Smooth muscle cell of the brain vasculature (primary cell): ENCODE results near the gene TRABD2B.
"Not testable (repeated sequence)": the region's sequence is repeated elsewhere in the genome, so short reads cannot be mapped to it uniquely, and the experiment has no call there.

ENCODE experiments used
- DNase-seq: peaks from one replicate; pipeline ENCODE4 v3.0.0-alpha.2; 2012; ENCODE audit warnings: low read depth, low spot score

TRABD2B gene

GRCh38 chr1:47967864-47968555 is 29.2 kb downstream of the TRABD2B start:
- no peak for DNase-seq

DNA sequence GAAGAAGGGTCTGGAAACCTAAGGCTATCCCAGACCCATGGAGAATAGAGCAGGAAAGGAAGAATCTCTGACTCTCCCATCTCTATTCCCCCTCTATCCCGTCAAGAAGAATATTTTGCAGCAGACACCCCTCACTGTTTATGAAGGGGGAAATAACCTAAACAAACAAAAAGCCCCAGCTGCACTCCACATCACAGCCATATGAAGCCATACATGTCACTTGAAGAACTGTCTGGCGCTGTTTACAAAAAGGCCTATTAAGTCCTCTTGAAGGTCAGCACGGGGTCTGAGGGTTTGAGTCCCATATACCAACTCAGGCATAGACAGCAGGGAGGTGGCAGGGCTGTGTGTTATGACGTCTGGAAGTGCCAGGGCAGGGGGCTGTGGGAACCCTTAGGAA is 31.4 kb downstream of the TRABD2B start:
- DNase-seq = no peak

GRCh38 chr1:47964636-47965035 is 32.5 kb downstream of the TRABD2B start:
- no peak for DNase-seq

DNA sequence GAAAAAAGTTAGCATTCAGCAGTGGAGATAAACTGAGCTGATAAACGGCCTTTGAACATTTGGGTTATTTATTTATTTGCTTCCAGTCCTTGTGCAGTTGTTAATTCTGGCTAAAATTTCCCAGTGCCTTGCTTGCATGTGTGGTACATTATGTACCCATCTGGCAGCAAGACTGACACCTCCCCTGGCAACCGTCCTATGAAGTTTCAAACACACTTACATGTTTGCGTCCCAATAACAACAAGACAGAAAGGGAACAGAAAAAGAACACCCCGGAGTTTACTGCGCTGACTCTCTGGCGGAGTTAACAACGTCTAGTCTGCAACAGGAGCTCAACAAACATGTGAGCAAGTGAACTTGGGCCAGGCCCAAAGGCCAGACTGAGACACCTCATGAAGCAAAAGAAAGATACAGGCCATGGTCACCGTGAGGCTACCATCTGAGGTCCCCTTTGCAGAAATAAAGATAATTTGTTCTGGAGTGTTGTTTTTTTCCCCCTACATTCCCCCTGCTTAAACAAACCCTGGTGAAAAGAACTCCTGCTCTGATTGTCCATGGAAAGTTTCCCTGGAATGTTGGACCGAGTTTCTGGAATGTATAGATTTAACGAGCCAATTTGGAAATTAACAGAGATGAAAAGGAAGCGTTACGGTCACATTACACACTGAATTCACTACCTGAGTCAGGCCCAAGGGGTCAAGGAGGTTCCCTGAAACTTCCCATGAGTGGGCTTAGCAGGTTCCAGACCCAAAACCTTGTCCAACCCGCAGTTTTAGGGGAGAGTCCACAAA is 33.4 kb downstream of the TRABD2B start:
- no peak for DNase-seq

DNA sequence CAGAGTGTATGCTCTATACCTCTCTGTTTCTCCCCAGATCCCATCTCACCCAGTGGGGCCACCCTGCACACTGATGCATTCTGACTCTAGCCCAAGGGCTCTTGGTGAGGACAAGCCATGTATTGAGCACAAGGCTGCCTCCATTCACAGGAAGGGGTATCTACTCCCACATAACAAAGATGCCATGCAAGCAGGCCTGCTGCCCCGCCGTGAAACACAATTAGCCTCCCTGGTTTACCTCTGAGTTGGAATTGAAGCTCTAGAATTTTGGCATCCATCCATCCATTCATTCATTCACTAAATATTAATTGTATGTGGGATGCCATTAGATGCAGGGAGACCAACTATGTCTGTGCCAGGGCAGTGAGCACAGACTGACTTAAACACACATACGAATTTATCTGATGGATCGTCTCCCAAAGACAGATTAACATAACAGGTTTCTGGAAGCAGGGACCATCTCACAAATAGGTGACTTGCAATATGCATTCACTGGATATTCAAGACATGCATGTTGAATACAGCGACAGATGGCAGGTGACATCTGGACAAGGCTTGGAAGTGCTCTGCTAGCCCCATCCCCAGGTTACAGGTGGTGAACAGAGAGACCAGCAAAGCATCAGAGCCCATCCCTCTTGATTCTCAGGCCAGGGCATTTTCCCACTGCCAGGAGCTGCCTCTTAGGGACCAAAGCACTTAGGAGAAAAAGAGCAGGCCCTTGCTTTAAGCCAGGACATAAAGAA is 34.3 kb downstream of the TRABD2B start:
- no peak for DNase-seq

DNA sequence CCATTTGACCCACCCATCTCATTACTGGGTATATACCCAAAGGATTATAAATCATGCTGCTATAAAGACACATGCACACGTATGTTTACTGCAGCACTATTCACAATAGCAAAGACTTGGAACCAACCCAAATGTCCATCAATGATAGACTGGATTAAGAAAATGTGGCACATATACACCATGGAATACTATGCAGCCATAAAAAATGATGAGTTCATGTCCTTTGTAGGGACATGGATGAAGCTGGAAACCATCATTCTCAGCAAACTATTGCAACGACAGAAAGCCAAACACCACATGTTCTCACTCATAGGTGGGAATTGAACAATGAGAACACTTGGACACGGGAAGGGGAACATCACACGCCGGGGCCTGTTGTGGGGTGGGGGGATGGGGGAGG is 35.4 kb downstream of the TRABD2B start:
- not testable (repeated sequence) for DNase-seq

GRCh38 chr1:47956491-47956890 is 40.7 kb downstream of the TRABD2B start:
- DNase-seq = not testable (repeated sequence)

- DNase-seq = no peak
These were observed 43.5 kb downstream of the TRABD2B start for GRCh38 chr1:47953661-47954060.

DNA sequence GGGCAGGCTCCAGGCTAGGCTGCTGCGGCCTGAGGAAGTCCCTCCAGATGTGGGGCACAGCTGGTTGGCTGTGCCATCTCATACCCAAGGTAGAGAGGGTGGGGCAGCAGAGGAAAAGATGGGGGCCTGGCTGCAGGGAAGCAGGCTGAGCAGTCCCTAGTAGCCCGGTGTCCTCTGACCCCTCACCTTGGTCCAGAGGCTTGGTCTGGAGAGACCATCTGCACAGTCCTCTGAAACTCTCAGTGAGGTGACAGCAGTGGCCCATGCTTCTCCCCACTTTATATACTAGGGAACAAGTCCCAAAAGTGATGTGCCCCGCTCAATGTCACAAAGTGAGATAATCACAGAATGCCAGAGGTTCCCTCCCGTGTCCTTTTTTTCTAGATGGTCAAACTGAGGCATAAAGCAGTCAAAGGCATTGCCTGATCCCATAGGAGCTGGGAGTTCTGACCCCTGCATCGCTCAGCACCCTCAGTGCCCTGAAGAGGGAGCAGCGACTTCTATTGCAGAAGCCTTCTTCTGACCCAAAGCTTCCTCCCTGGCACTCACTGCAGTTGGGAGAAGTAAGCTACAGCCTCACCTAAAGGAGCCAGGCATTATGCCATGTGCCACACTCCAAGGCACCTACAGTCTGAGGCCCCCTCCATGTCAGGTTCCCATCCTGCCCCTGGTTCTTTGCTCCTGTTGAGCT is 45.5 kb downstream of the TRABD2B start:
- no peak for DNase-seq

GRCh38 chr1:47951026-47951425 is 46.2 kb downstream of the TRABD2B start:
- DNase-seq = no peak

- DNase-seq = no peak
These were observed 46.7 kb downstream of the TRABD2B start for GRCh38 chr1:47950471-47950870.

- DNase-seq = no peak
These were observed 49.1 kb downstream of the TRABD2B start for GRCh38 chr1:47948126-47948525.

GRCh38 chr1:47947531-47947930 is 49.7 kb downstream of the TRABD2B start:
- no peak for DNase-seq

DNA sequence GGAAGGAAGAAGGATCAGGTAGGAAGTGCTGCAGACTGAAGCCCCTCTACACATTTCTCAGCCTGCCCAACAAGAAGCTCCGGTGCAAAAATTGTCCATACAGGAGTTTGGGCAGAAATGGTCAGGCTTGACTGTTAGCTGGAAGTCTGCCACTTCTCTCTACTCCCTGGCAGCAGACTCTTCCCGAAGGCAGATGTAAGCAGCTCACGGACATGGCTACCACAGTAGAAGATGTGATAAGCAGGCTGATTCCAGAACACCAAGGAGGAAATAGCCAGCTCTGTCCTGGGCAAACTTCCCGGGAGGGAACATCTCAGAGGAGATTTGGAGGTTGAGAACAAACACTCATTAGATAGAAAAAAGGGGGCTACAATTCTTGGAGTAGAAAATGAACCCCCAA is 52.6 kb downstream of the TRABD2B start:
- no peak for DNase-seq

DNA sequence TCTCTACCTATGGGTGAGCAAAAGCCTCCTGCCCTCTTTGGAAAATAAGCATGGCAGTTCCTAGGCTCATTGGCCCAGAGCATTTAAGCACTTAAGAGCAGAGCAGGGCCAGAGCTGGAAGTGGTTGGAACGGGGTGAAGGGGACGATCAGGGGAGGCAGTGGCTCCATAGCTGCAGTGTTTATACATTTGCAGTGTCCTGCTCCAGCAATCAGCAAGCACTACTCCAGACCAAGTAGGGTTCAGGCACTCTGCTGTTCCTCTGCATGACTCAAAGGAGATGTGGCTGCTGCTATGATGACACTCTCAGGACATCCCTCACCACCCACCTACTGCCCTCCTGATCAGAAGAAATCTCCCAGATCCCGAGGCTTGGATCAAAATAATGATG is 55.0 kb downstream of the TRABD2B start:
- no peak for DNase-seq

DNA sequence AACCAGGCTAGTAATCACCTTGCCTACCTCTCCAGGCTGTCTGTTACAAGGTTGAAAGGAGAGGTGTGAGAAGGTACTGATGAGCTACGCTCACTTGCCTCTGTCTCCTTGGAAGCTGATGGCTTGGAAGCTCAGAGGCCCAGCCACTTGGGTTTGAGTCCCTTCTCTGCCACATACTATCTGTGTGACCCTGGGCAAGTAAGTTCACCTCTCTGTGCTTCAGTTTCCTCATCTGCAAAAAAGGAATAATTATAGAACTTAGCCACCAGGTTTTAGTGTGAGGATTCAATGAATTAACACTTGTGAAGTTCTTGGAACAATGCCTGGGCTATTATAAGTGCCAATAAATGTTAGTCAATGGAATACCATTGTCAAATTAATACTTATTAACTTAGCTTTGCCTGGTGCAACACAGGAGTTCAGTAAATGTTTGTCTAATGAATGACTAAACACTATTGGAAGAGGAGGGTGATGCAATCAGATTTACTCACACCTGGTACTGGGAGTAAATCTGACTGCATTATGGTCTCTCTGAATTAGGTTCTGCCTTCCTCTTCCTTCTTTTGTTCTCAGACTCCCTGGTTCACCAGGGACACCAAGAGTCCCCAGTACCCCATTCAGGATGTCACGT is 55.5 kb downstream of the TRABD2B start:
- DNase-seq = no peak

- no peak for DNase-seq
These were observed 56.4 kb downstream of the TRABD2B start for GRCh38 chr1:47940779-47941178.

- no peak for DNase-seq
These were observed 56.9 kb downstream of the TRABD2B start for GRCh38 chr1:47940326-47940725.

DNA sequence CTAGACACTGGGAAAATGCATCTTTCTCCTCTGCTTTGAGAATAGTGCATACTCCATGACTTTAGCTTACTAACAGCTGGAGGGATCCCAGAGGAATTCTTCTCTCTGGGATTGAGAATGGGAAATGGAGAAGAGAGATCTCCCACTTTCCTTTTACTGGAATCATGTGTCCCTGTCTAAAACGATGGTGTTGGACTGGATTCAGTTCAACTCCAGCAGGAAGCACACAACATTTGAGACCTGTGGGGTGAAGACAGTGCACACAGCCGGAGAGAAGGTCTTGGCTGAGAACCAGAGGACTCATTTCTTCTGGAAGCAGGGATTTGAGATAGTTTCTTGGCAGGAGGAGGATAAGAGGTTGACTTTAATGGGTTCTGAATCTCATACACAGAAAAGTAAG is 58.7 kb downstream of the TRABD2B start:
- no peak for DNase-seq

DNA sequence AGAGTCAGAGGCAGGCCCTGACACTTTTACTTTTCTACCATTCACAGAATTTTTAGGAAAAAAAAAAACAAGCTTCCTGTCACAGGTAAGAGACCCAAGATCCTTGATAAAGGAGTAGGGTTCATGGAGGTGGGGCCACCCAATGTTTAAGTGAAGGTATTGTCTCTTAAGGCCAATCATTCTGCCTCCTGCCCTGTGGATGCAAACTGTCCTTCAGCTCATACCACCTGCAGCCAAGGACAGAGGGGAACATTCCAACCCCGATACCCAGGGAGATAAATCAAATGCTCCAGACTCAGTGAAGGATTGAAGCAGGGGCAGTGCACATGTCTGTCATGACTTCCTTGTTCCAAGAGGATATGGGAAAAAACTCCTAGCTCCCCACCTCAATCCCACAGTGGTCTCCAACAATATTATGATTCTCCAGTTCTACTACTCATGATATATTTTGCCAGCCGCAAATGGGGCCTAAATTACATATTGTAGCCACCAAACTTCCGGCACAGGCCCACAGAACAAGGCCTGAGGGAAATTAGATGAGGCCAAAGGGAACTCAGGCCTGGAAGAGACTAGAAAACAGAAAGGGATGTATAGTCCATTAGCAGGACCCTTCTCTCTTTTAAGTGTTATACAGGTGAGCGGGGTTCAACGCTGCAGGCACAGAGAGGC is 59.5 kb downstream of the TRABD2B start:
- no peak for DNase-seq
